ENCODE results near the gene MMP24. TPM values are rescaled to one million over a fixed set of nuclear protein-coding genes. Genes with fewer than 3 reads are reported as not detected.

The MMP24 gene
- total RNA-seq, 1 experiment from 2014 or later, result 0.91 TPM

DNA sequence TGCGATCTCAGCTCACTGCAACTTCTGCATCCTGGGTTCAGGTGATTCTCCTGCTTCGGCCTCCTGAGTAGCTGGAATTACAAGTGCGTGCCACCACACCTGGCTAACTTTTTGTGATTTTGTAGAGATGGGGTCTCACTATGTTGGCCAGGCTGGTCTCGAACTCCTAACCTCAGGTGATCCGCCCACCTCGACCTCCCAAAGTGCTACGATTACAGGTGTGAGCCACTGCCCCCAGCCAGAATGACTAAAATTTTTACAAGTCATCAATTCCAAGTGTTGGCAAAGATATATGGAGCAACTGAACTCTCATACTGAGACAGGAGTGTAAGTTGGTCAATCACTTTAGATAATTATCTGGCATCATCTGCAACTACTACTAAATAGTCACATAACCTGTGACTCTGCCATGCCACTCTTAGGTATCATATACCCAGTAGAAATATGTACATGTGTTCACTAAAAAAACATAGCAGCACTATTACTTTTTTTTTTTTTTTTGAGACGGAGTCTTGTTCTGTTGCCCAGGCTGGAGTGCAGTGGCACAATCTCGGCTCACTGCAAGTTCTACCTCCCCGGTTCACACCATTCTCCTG lies 55.1 kb downstream of the MMP24 start:
- Histone ChIP-seq H3K4me1 (ENCODE audit: insufficient read depth, low read length) (peaks cover 27% of the 10 kb centered on the region), H3K9me3 (ENCODE audit: low read length) (no peaks in the 10 kb centered on the region), H3K27ac (ENCODE audit: low read length) (no peak overlapping the region), H3K9me2 (replicated peaks; ENCODE audit: low read length) (no peaks in the 10 kb centered on the region), H3K27me3 (ENCODE audit: low read length) (no peaks in the 10 kb centered on the region), H3K9ac (ENCODE audit: low read length) (no peak overlapping the region), H3K79me2 (ENCODE audit: low read length) (peaks cover 51% of the 10 kb centered on the region), H3K36me3 (ENCODE audit: low read depth, low read length) (peaks cover 36% of the 10 kb centered on the region), H4K20me1 (ENCODE audit: low read length) (peaks cover 7% of the 10 kb centered on the region; the same call in 1 of the 2 replicates), H2AFZ (ENCODE audit: low read length) (no peak overlapping the region), H3K4me2 (ENCODE audit: low read length) (no peak overlapping the region), H3K4me3 (ENCODE audit: low read length) (no peak overlapping the region), H3F3A (ENCODE audit: low read length, unreplicated experiment) (peaks cover 20% of the 10 kb centered on the region)
- DNase-seq (no peak), ATAC-seq (no peak)
- no TSS peak for BruUV-seq (replicated peaks)
- intact Hi-C loops (cut with micrococcal nuclease), result no loop called here
- no peak for TF ChIP-seq EZH2phosphoT487 (IDR thresholded peaks at IDR 0.05; ENCODE audit: borderline replicate concordance, low read length)
- TF ChIP-seq, protein P1, sequence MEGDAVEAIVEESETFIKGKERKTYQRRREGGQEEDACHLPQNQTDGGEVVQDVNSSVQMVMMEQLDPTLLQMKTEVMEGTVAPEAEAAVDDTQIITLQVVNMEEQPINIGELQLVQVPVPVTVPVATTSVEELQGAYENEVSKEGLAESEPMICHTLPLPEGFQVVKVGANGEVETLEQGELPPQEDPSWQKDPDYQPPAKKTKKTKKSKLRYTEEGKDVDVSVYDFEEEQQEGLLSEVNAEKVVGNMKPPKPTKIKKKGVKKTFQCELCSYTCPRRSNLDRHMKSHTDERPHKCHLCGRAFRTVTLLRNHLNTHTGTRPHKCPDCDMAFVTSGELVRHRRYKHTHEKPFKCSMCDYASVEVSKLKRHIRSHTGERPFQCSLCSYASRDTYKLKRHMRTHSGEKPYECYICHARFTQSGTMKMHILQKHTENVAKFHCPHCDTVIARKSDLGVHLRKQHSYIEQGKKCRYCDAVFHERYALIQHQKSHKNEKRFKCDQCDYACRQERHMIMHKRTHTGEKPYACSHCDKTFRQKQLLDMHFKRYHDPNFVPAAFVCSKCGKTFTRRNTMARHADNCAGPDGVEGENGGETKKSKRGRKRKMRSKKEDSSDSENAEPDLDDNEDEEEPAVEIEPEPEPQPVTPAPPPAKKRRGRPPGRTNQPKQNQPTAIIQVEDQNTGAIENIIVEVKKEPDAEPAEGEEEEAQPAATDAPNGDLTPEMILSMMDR (conservative IDR thresholded peaks at IDR 0.05; ENCODE audit: low read depth, low read length), result no peak
- TF ChIP-seq EZH2 (IDR thresholded peaks at IDR 0.05; ENCODE audit: low read length, unreplicated experiment), result no peak
- POLR2A ChIA-PET (ENCODE audit: unreplicated experiment), result interaction anchor here (0.6 kb wide), 1 partner anchor 190 kb away, joined by 3 read pairs; no protein-coding TSS in a partner anchor
- CTCF ChIA-PET, result no interaction called here

DNA sequence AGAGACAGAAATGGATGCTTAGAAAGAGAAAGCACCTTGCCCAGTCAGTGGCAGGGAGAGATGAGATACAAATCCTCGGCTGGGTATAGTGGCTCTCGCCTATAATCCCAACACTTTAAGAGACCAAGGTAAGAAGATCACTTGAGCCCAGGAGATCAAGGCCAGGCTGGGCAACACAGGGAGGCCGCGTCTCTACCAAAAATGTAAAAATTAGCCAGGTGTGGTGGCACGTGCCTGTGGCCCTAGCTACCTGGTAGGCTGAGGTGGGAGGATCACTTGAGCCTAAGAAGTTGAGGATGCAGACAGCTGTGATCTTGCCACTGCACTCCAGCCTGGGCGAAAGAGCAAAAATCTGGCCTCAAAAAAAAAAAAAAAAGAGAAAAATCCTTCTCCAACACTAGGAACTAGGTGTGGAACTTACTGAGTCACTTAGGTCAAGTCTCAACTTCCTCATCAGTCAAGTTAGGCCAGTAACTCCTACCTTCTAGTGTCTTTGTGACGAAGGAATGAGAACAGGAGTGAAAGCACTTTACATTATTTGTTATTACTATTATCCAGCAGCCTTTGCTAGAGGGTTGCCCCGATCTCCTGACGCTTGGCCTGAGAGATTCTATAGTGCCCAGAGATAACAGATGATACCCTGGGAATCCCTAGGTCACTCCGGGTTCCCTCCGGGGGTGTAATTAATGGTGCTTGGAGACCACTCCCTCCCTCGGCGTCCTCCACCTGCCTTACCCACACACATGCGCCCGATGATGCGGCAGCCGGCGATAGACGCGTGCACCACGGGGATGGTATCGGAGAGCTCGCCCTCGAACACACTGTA lies 57.2 kb downstream of the MMP24 start:
- ATAC-seq, result peak; percentile 12
- intact Hi-C loops (cut with micrococcal nuclease), result loop anchor here (2.0 kb wide), 1 partner anchor 19 kb away; no protein-coding TSS in a partner anchor

More for the DNA sequence above, 57.2 kb downstream of the MMP24 start:
- peaks cover 16% of the 10 kb centered on the region for H3K4me1 ChIP-seq (ENCODE audit: insufficient read depth, low read length)
- no peak for DNase-seq
- peak overlapping the region; percentile 98 for H3K4me3 ChIP-seq (ENCODE audit: low read length)
- peaks cover 42% of the 10 kb centered on the region for H3K79me2 ChIP-seq (ENCODE audit: low read length)
- ChIA-PET CTCF (interaction anchor here (1.0 kb wide), 1 partner anchor 187 kb away, joined by 11 read pairs; no protein-coding TSS in a partner anchor), POLR2A (ENCODE audit: unreplicated experiment) (no interaction called here)
- H3K9ac ChIP-seq (ENCODE audit: low read length), result peak overlapping the region; percentile 98
- peak overlapping the region; percentile 95 for H3K4me2 ChIP-seq (ENCODE audit: low read length)
- H4K20me1 ChIP-seq (ENCODE audit: low read length), result peaks cover 7% of the 10 kb centered on the region; the same call in 1 of the 2 replicates
- H3F3A ChIP-seq (ENCODE audit: low read length, unreplicated experiment), result peaks cover 16% of the 10 kb centered on the region
- no peaks in the 10 kb centered on the region for H3K27me3 ChIP-seq (ENCODE audit: low read length)
- no peaks in the 10 kb centered on the region for H3K9me3 ChIP-seq (ENCODE audit: low read length)
- H3K36me3 ChIP-seq (ENCODE audit: low read depth, low read length), result peaks cover 32% of the 10 kb centered on the region
- no peaks in the 10 kb centered on the region for H3K9me2 ChIP-seq (replicated peaks; ENCODE audit: low read length)
- peak overlapping the region; percentile 72 for H3K27ac ChIP-seq (ENCODE audit: low read length)
- TSS peak; percentile 63 for BruUV-seq (replicated peaks)
- peak overlapping the region; percentile 96; the same call in 1 of the 2 replicates for H2AFZ ChIP-seq (ENCODE audit: low read length)
- TF ChIP-seq EZH2 (IDR thresholded peaks at IDR 0.05; ENCODE audit: low read length, unreplicated experiment) (no peak), EZH2phosphoT487 (IDR thresholded peaks at IDR 0.05; ENCODE audit: borderline replicate concordance, low read length) (no peak)
- TF ChIP-seq, protein P1 (conservative IDR thresholded peaks at IDR 0.05; ENCODE audit: low read depth, low read length), result no peak

Data from PC-3 (cell line).